ENCODE results near the gene TBXAS1.

The TBXAS1 gene

DNA sequence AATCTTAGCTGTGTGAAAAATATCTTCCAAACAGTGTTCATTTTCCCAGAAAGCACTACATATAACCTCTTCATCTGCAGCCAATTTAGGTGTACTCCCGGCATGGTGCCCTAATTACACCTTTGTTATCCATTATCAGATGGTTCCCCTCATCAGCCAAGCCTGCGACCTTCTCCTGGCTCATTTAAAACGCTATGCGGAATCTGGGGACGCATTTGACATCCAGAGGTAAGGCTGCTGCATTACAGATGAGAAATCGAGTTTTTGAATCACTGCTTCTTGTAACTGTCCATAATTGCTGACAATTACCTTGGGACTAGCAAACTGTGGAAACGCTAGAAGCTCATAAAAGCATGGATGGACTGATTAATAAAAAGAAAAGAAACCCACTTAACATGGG is 124.2 kb downstream of the TBXAS1 start:
- ChIA-PET CTCF (no interaction called here), POLR2A (no interaction called here)
- DNase-seq (ENCODE audit: extremely low spot score): no peak
- TF ChIP-seq FOXK2 (IDR thresholded peaks at IDR 0.05) (no peak), ARNT (IDR thresholded peaks at IDR 0.05) (no peak)

DNA sequence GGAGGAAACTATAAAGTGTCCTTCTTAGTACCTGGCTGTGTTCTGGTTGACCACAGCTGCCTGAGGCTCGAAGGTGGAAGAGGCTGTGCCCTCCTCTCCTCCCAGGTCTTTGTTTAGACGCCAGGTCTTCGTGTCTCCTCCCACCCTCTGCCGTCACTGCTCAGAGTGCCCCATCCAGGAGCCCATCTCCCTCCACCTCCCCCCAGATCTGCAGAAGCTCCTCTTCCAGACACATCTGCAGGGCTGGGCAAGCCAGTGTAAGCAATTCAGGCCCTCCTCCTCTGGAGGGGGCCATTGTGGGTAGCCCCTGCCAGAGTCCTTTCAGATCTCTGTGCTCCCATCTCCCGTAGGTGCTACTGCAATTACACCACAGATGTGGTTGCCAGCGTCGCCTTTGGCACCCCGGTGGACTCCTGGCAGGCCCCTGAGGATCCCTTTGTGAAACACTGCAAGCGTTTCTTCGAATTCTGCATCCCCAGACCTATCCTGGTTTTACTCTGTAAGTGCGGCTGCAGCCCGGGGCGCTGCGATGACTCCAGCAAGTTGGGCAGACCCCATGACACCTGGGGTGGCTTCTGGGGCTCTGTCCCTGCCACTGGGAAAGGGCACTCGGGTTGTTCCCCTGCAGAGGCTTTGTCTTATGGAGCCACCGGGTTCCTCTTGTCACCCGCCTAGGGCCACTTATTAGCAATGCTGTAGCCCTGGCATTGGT is 126.2 kb downstream of the TBXAS1 start:
- no peak for DNase-seq (ENCODE audit: extremely low spot score)
- ChIA-PET CTCF (interaction anchor here (0.6 to 0.7 kb wide), 2 partner anchors 40 to 109 kb away, joined by 3 to 4 read pairs; no protein-coding TSS in a partner anchor), POLR2A (no interaction called here)
- TF ChIP-seq FOXK2 (IDR thresholded peaks at IDR 0.05) (no peak), NFRKB (IDR thresholded peaks at IDR 0.05) (no peak), BHLHE40 (IDR thresholded peaks at IDR 0.05; ENCODE audit: borderline replicate concordance) (no peak), LEF1 (IDR thresholded peaks at IDR 0.05; ENCODE audit: borderline replicate concordance) (no peak), HDGF (IDR thresholded peaks at IDR 0.05; ENCODE audit: borderline replicate concordance) (no peak), SP1 (IDR thresholded peaks at IDR 0.05) (no peak), FOXA1 (IDR thresholded peaks at IDR 0.05) (no peak), L3MBTL2 (conservative IDR thresholded peaks at IDR 0.05) (no peak), TARDBP (IDR thresholded peaks at IDR 0.05) (no peak), ZNF384 (IDR thresholded peaks at IDR 0.05) (no peak), ARNT (IDR thresholded peaks at IDR 0.05) (no peak), CTBP1 (IDR thresholded peaks at IDR 0.05; ENCODE audit: borderline replicate concordance) (no peak), ELF4 (IDR thresholded peaks at IDR 0.05) (no peak), FOXM1 (IDR thresholded peaks at IDR 0.05; ENCODE audit: borderline replicate concordance) (no peak), SUZ12 (IDR thresholded peaks at IDR 0.05) (no peak)
- TF ChIP-seq, protein P1, sequence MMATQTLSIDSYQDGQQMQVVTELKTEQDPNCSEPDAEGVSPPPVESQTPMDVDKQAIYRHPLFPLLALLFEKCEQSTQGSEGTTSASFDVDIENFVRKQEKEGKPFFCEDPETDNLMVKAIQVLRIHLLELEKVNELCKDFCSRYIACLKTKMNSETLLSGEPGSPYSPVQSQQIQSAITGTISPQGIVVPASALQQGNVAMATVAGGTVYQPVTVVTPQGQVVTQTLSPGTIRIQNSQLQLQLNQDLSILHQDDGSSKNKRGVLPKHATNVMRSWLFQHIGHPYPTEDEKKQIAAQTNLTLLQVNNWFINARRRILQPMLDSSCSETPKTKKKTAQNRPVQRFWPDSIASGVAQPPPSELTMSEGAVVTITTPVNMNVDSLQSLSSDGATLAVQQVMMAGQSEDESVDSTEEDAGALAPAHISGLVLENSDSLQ (IDR thresholded peaks at IDR 0.05): no peak

DNA sequence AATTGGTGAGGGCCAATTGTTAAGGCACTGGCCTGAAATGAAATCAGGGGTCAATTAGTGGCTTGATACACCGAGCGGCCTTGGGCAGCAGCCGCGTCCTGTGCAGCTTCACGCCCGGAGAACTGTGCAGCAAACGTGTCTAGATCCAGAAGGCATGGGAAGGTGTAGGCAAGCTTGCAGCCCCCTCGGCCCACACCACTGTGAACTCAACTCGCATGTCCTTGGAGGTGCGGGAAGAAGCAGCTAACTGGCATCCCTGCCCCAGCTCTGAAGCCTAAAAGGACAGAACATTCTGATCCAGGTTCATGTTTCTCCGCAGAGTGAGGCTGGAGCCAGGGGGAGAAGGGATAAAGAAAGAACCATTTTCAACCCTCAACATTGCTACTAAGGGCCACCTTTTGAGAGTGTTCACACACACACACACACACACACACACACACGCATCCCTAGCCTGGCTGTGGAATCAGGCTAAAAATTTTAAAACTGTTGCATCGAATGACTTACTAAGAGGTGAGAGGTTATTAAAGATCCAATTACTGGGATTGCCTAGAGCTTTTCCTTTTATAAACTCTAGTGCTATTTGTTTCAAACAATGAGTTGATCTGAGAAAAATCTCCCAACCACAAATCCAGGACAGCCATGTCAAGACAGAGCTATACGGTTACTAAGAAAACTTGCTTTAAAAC is 129.7 kb downstream of the TBXAS1 start:
- DNase-seq (ENCODE audit: extremely low spot score): no peak
- CTCF ChIA-PET: interaction anchor here (0.6 to 0.7 kb wide), 2 partner anchors 14 to 80 kb away, joined by 3 to 6 read pairs; no protein-coding TSS in a partner anchor
- POLR2A ChIA-PET: no interaction called here
- TF ChIP-seq BHLHE40 (IDR thresholded peaks at IDR 0.05; ENCODE audit: borderline replicate concordance) (no peak), TARDBP (IDR thresholded peaks at IDR 0.05) (no peak), SUZ12 (IDR thresholded peaks at IDR 0.05) (no peak), HDGF (IDR thresholded peaks at IDR 0.05; ENCODE audit: borderline replicate concordance) (no peak)
- TF ChIP-seq, protein P1 (IDR thresholded peaks at IDR 0.05): no peak

DNA sequence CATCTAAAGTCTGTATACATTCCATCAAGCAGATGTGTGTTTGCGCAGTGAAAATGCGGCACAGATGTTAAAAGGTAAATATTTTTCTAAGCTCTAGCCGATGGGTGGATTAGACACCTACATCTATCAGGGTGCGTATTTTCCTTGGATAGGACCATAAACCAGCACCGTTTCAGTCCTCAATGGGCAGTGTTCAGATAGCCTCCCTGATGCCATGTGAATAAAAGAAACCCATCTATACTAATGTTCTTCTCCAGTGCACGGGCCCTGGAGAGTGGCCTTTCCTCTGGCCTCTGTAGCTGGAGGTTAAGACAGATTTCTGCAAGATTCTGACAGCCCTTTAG is 130.2 kb downstream of the TBXAS1 start:
- ChIA-PET CTCF (interaction anchor here (0.6 to 0.7 kb wide), 2 partner anchors 13 to 81 kb away, joined by 3 to 6 read pairs; no protein-coding TSS in a partner anchor), POLR2A (no interaction called here)
- DNase-seq (ENCODE audit: extremely low spot score): no peak
- TF ChIP-seq ZNF384 (IDR thresholded peaks at IDR 0.05): no peak
- TF ChIP-seq ELF4 (IDR thresholded peaks at IDR 0.05): no peak
- no peak for TF ChIP-seq ARNT (IDR thresholded peaks at IDR 0.05)
- TF ChIP-seq FOXA1 (IDR thresholded peaks at IDR 0.05): no peak
- no peak for TF ChIP-seq BHLHE40 (IDR thresholded peaks at IDR 0.05; ENCODE audit: borderline replicate concordance)
- TF ChIP-seq SP1 (IDR thresholded peaks at IDR 0.05): no peak
- TF ChIP-seq SUZ12 (IDR thresholded peaks at IDR 0.05): no peak
- TF ChIP-seq HDGF (IDR thresholded peaks at IDR 0.05; ENCODE audit: borderline replicate concordance): no peak
- TF ChIP-seq NFRKB (IDR thresholded peaks at IDR 0.05): no peak
- no peak for TF ChIP-seq FOXK2 (IDR thresholded peaks at IDR 0.05)
- no peak for TF ChIP-seq L3MBTL2 (conservative IDR thresholded peaks at IDR 0.05)
- no peak for TF ChIP-seq FOXM1 (IDR thresholded peaks at IDR 0.05; ENCODE audit: borderline replicate concordance)
- TF ChIP-seq CTBP1 (IDR thresholded peaks at IDR 0.05; ENCODE audit: borderline replicate concordance): no peak
- TF ChIP-seq LEF1 (IDR thresholded peaks at IDR 0.05; ENCODE audit: borderline replicate concordance): no peak
- TF ChIP-seq, protein P1 (IDR thresholded peaks at IDR 0.05): no peak

DNA sequence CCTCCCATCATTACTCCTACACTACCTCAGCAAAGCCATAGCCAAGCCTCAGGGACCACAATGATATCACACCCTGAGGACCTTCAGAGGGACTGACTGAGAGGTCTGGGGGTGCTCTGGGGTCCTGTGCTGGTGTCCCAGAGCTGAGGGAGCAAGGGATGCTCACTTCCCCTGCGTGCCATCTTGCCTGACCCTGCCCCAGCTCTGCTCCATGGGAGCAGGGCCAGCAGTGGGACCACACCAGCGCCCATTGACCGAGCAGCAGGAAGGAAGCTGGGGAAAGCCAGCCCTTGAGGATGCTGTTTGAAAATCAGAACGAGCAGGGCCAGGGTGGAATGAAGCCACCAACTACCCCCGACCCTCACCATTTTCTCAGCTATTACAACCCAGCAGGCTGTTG is 130.7 kb downstream of the TBXAS1 start:
- no peak for TF ChIP-seq ZNF384 (IDR thresholded peaks at IDR 0.05)
- TF ChIP-seq ARNT (IDR thresholded peaks at IDR 0.05): no peak
- TF ChIP-seq CTBP1 (IDR thresholded peaks at IDR 0.05; ENCODE audit: borderline replicate concordance): no peak
- TF ChIP-seq LEF1 (IDR thresholded peaks at IDR 0.05; ENCODE audit: borderline replicate concordance): no peak
- TF ChIP-seq FOXA1 (IDR thresholded peaks at IDR 0.05): no peak
- TF ChIP-seq FOXM1 (IDR thresholded peaks at IDR 0.05; ENCODE audit: borderline replicate concordance): no peak
- TF ChIP-seq HDGF (IDR thresholded peaks at IDR 0.05; ENCODE audit: borderline replicate concordance): no peak
- TF ChIP-seq L3MBTL2 (conservative IDR thresholded peaks at IDR 0.05): no peak
- TF ChIP-seq SUZ12 (IDR thresholded peaks at IDR 0.05): no peak
- TF ChIP-seq FOXK2 (IDR thresholded peaks at IDR 0.05): no peak
- TF ChIP-seq NFRKB (IDR thresholded peaks at IDR 0.05): no peak
- no peak for TF ChIP-seq ELF4 (IDR thresholded peaks at IDR 0.05)
- TF ChIP-seq, protein P1 (IDR thresholded peaks at IDR 0.05): no peak
- TF ChIP-seq BHLHE40 (IDR thresholded peaks at IDR 0.05; ENCODE audit: borderline replicate concordance): no peak
- no peak for TF ChIP-seq SP1 (IDR thresholded peaks at IDR 0.05)
- no peak for TF ChIP-seq TARDBP (IDR thresholded peaks at IDR 0.05)
- ChIA-PET CTCF (no interaction called here), POLR2A (no interaction called here)
- no peak for DNase-seq (ENCODE audit: extremely low spot score)

Data from HEK293T (cell line).